ENCODE measurements around the gene GMPR2.

The GMPR2 gene

GRCh38 chr14:24281636-24282035 is 48.9 kb downstream of the GMPR2 start:
- peak overlapping the region; percentile 97 for H3K27ac ChIP-seq
- H3K9me3 ChIP-seq: no peaks in the 10 kb centered on the region
- no peaks in the 10 kb centered on the region for H3K27me3 ChIP-seq
- no peak for TF ChIP-seq CTCF (IDR thresholded peaks at IDR 0.05)
- H3K4me1 ChIP-seq (ENCODE audit: control insufficient read depth in 1 of 2, insufficient read depth in 1 of 2, low read depth in 1 of 2, low read length in 1 of 2): peaks cover 60 to 63% of the 10 kb centered on the region in 2 experiments
- H3K36me3 ChIP-seq: no peaks in the 10 kb centered on the region
- H3K4me3 ChIP-seq (ENCODE audit: low read depth in 1 of 2, low read length in 1 of 2): no peak overlapping the region

GRCh38 chr14:24282736-24283135 is 50.0 kb downstream of the GMPR2 start:
- TF ChIP-seq CTCF (IDR thresholded peaks at IDR 0.05): no peak
- peaks cover 48 to 52% of the 10 kb centered on the region in 2 experiments for H3K4me1 ChIP-seq (ENCODE audit: control insufficient read depth in 1 of 2, insufficient read depth in 1 of 2, low read depth in 1 of 2, low read length in 1 of 2)
- no peaks in the 10 kb centered on the region for H3K9me3 ChIP-seq
- H3K27ac ChIP-seq: peak overlapping the region; percentile 97
- H3K36me3 ChIP-seq: no peaks in the 10 kb centered on the region
- H3K27me3 ChIP-seq: no peaks in the 10 kb centered on the region
- no peak overlapping the region for H3K4me3 ChIP-seq (ENCODE audit: low read depth in 1 of 2, low read length in 1 of 2)

GRCh38 chr14:24283796-24284460 is 51.2 kb downstream of the GMPR2 start:
- no peaks in the 10 kb centered on the region for H3K36me3 ChIP-seq
- no peaks in the 10 kb centered on the region for H3K27me3 ChIP-seq
- H3K4me3 ChIP-seq (ENCODE audit: low read depth in 1 of 2, low read length in 1 of 2): no peak overlapping the region
- TF ChIP-seq CTCF (IDR thresholded peaks at IDR 0.05): no peak
- H3K4me1 ChIP-seq (ENCODE audit: control insufficient read depth in 1 of 2, insufficient read depth in 1 of 2, low read depth in 1 of 2, low read length in 1 of 2): peaks cover 37 to 40% of the 10 kb centered on the region in 2 experiments
- no peak overlapping the region for H3K27ac ChIP-seq
- no peaks in the 10 kb centered on the region for H3K9me3 ChIP-seq

- Histone ChIP-seq H3K4me3 (ENCODE audit: low read depth in 1 of 2, low read length in 1 of 2) (no peak overlapping the region), H3K27ac (no peak overlapping the region), H3K36me3 (peaks cover 5% of the 10 kb centered on the region), H3K9me3 (no peaks in the 10 kb centered on the region), H3K27me3 (no peaks in the 10 kb centered on the region), H3K4me1 (ENCODE audit: control insufficient read depth in 1 of 2, insufficient read depth in 1 of 2, low read depth in 1 of 2, low read length in 1 of 2) (peaks cover 30 to 34% of the 10 kb centered on the region in 2 experiments)
- TF ChIP-seq CTCF (IDR thresholded peaks at IDR 0.05): no peak
Observed at GRCh38 chr14:24284501-24285035, 51.8 kb downstream of the GMPR2 start.

- H3K4me1 ChIP-seq (ENCODE audit: control insufficient read depth in 1 of 2, insufficient read depth in 1 of 2, low read depth in 1 of 2, low read length in 1 of 2): peaks cover 22 to 26% of the 10 kb centered on the region in 2 experiments
- no peaks in the 10 kb centered on the region for H3K9me3 ChIP-seq
- no peak overlapping the region for H3K4me3 ChIP-seq (ENCODE audit: low read depth in 1 of 2, low read length in 1 of 2)
- no peak for TF ChIP-seq CTCF (IDR thresholded peaks at IDR 0.05)
- no peaks in the 10 kb centered on the region for H3K27me3 ChIP-seq
- H3K36me3 ChIP-seq: peaks cover 12% of the 10 kb centered on the region
- H3K27ac ChIP-seq: no peak overlapping the region
Observed at GRCh38 chr14:24285351-24285750, 52.6 kb downstream of the GMPR2 start.

All from neutrophil (primary cell).